Keratinocyte (primary cell): ENCODE results near the gene EXD3. TPM values are rescaled to one million over a fixed set of nuclear protein-coding genes. Genes with fewer than 3 reads are reported as not detected.

ENCODE experiments used
- DNase-seq: peaks from one replicate; pipeline ENCODE4 v3.0.0-alpha.2; 2011; ENCODE audit warnings: low read depth, missing footprints, low spot score
- FAIRE-seq: peaks from 2 replicates; lab custom pipeline; 2011; peaks lifted over from hg19 to GRCh38; lab: Jason Lieb, UNC
- H2AFZ ChIP-seq: 2 replicates; pipeline ENCODE4 v1.6.0; 2012; ENCODE audit warnings: low read length, control low read depth, inconsistent platforms; ENCODE audit not compliant: control insufficient read depth
- H3K27ac ChIP-seq: 2 replicates; pipeline ENCODE4 v1.5.1; 2011; ENCODE audit warnings: low read length; ENCODE audit not compliant: control insufficient read depth, insufficient read depth
- H3K27me3 ChIP-seq: 3 replicates; pipeline ENCODE4 v1.6.0; 2011; ENCODE audit warnings: low read length; ENCODE audit not compliant: control insufficient read depth, insufficient read depth; ENCODE audit errors: extremely low read depth
- H3K36me3 ChIP-seq, 2 experiments: 2 replicates in 1 of 2; 3 replicates in 1 of 2; pipeline ENCODE4 v1.5.1; 2011; ENCODE audit warnings: low read length in 2 of 2, mild to moderate bottlenecking in 1 of 2; ENCODE audit not compliant: control insufficient read depth in 2 of 2, insufficient read depth in 2 of 2; ENCODE audit errors: extremely low read depth in 1 of 2
- H3K4me1 ChIP-seq: 3 replicates; pipeline ENCODE4 v1.5.1; 2011; ENCODE audit warnings: low read length; ENCODE audit not compliant: control insufficient read depth, insufficient read depth; ENCODE audit errors: extremely low read depth
- H3K4me2 ChIP-seq: 3 replicates; pipeline ENCODE4 v1.6.0; 2011; ENCODE audit warnings: low read depth, low read length; ENCODE audit not compliant: control insufficient read depth, insufficient read depth; ENCODE audit errors: extremely low read depth
- H3K4me3 ChIP-seq, 3 experiments: fragments of 200-600 bp in 1 of 3; sonication (generic) in 1 of 3; 2 replicates in 2 of 3; 3 replicates in 1 of 3; pipeline ENCODE4 v1.5.1; 2011 to 2016; ENCODE audit warnings: low read length in 3 of 3, mild to moderate bottlenecking in 3 of 3, control low read depth in 2 of 3, inconsistent platforms in 1 of 3, low read depth in 1 of 3, mixed read lengths in 1 of 3, mixed run types in 1 of 3, moderate library complexity in 1 of 3; ENCODE audit not compliant: control insufficient read depth in 2 of 3, insufficient read depth in 2 of 3; ENCODE audit errors: extremely low read depth in 1 of 3
- H3K79me2 ChIP-seq: 2 replicates; pipeline ENCODE4 v1.6.0; 2012; ENCODE audit warnings: low read length; ENCODE audit not compliant: control insufficient read depth, insufficient read depth
- H3K9ac ChIP-seq: 3 replicates; pipeline ENCODE4 v1.6.0; 2011; ENCODE audit warnings: low read length; ENCODE audit not compliant: control insufficient read depth, insufficient read depth; ENCODE audit errors: extremely low read depth
- H3K9me1 ChIP-seq: 3 replicates; pipeline ENCODE4 v1.6.0; 2011; ENCODE audit warnings: low read length; ENCODE audit not compliant: control insufficient read depth, insufficient read depth; ENCODE audit errors: extremely low read depth
- H3K9me3 ChIP-seq: 2 replicates; pipeline ENCODE4 v1.5.1; 2012; ENCODE audit warnings: low read depth, low read length; ENCODE audit not compliant: control insufficient read depth
- H4K20me1 ChIP-seq: 3 replicates; pipeline ENCODE4 v1.6.0; 2011; ENCODE audit warnings: low read length; ENCODE audit not compliant: control insufficient read depth, insufficient read depth; ENCODE audit errors: extremely low read depth
- CTCF ChIP-seq, 3 experiments: IDR thresholded peaks in 1 of 3; conservative IDR thresholded peaks in 1 of 3; optimal IDR thresholded peaks in 1 of 3; 2 replicates in 2 of 3; 3 replicates in 1 of 3; pipeline versions ENCODE3 to v1.5.1; 2011; ENCODE audit warnings: low read length in 3 of 3, mild to moderate bottlenecking in 3 of 3, moderate library complexity in 2 of 3, control low read depth in 1 of 3, inconsistent platforms in 1 of 3; ENCODE audit not compliant: insufficient read depth in 2 of 3; ENCODE audit errors: extremely low read depth in 1 of 3
- EZH2 ChIP-seq: IDR thresholded peaks from one replicate; pipeline ENCODE4 v1.6.1; 2012; ENCODE audit warnings: inconsistent platforms, mild to moderate bottlenecking, low read length, moderate library complexity
- dilution Hi-C: fragments of 300-500 bp; cut with MboI; formaldehyde crosslinking; loops from one replicate; pipeline ENCODE4 v1.7.0; 2020; ENCODE audit warnings: low sequenced_read_pairs; ENCODE audit not compliant: extremely low pct_ligation_motif_present
- polyA plus RNA-seq, 5 experiments: library from polyadenylated mRNA; depleted of rRNA in 3 of 5; stranded (reverse) in 3 of 5; stranded (forward) in 1 of 5; unstranded in 1 of 5; fragments of >200 nt; gene quantifications; 1 replicate in 1 of 5; 2 replicates in 3 of 5; 3 replicates in 1 of 5; pipeline versions ENCODE4 v1.2.1 to v1.2.3, GENCODE V29; 2011 to 2012; ENCODE audit warnings: missing spikeins in 2 of 5, low read depth in 1 of 5, low replicate concordance in 1 of 5

Gene EXD3
- polyA plus RNA-seq, 1 donor (not counting 4 experiments of a cell fraction or from before 2014, with no cell fraction given), result 1.5 TPM

GRCh38 chr9:137351781-137352501 is 71.0 kb downstream of the EXD3 start:
- H3K27ac ChIP-seq, result no peak overlapping the region
- no peak for DNase-seq
- no peaks in the 10 kb centered on the region for H3K4me1 ChIP-seq
- H4K20me1 ChIP-seq, result no peaks in the 10 kb centered on the region
- H3K36me3 ChIP-seq, result no peaks in the 10 kb centered on the region
- no peak overlapping the region for H2AFZ ChIP-seq
- no peak overlapping the region for H3K9ac ChIP-seq
- no peak for FAIRE-seq
- no peaks in the 10 kb centered on the region for H3K27me3 ChIP-seq
- TF ChIP-seq EZH2 (no peak), CTCF (optimal IDR thresholded peaks at IDR 0.05 in 1 of 3, IDR thresholded peaks at IDR 0.05 in 1 of 3, conservative IDR thresholded peaks at IDR 0.05 in 1 of 3; ENCODE audit: extremely low read depth in 1 of 3, insufficient read depth in 2 of 3, low read length in 3 of 3) (no peak)
- peaks cover 10% of the 10 kb centered on the region for H3K9me3 ChIP-seq
- H3K79me2 ChIP-seq, result no peaks in the 10 kb centered on the region
- H3K4me3 ChIP-seq, result no peak overlapping the region
- no peaks in the 10 kb centered on the region for H3K9me1 ChIP-seq
- no peak overlapping the region for H3K4me2 ChIP-seq
- dilution Hi-C loops, result no loop called here

GRCh38 chr9:137350696-137351584 is 72.0 kb downstream of the EXD3 start:
- Histone ChIP-seq H3K9me3 (peaks cover 4% of the 10 kb centered on the region), H4K20me1 (no peaks in the 10 kb centered on the region), H3K27ac (no peak overlapping the region), H3K9me1 (no peaks in the 10 kb centered on the region), H3K36me3 (no peaks in the 10 kb centered on the region), H3K9ac (no peak overlapping the region), H3K4me1 (no peaks in the 10 kb centered on the region), H2AFZ (no peak overlapping the region), H3K4me3 (no peak overlapping the region), H3K4me2 (no peak overlapping the region), H3K27me3 (no peaks in the 10 kb centered on the region), H3K79me2 (no peaks in the 10 kb centered on the region)
- TF ChIP-seq CTCF (optimal IDR thresholded peaks at IDR 0.05 in 1 of 3, IDR thresholded peaks at IDR 0.05 in 1 of 3, conservative IDR thresholded peaks at IDR 0.05 in 1 of 3; ENCODE audit: extremely low read depth in 1 of 3, insufficient read depth in 2 of 3, low read length in 3 of 3) (peak in 1 of 3 experiments; percentile 9), EZH2 (no peak)
- FAIRE-seq (no peak), DNase-seq (no peak)
- dilution Hi-C loops, result no loop called here
